Neural cell (in vitro differentiated cells): Measurements from ENCODE around the gene PDE4D. TPM values are rescaled to one million over a fixed set of nuclear protein-coding genes. Genes with fewer than 3 reads are reported as not detected.

Experiments used
- H2AFZ ChIP-seq: fragments of 200-600, 300-800 bp; sonication (generic), shearing (Covaris generic); 2 replicates; pipeline ENCODE4 v1.6.0; 2014; ENCODE audit warnings: low read depth, mild to moderate bottlenecking, antibody characterized with exemption, low read length, moderate library complexity
- H3F3A ChIP-seq: fragments of 200-600 bp; shearing (Covaris generic); 2 replicates; pipeline ENCODE4 v1.6.1; 2016; ENCODE audit warnings: mild to moderate bottlenecking, moderate library complexity, mixed read lengths, antibody characterized with exemption, low read length; ENCODE audit not compliant: insufficient read depth, poor library complexity, severe bottlenecking
- H3K27ac ChIP-seq: fragments of 200-600, 300-800 bp; sonication (generic), shearing (Covaris generic); 2 replicates; pipeline ENCODE4 v1.5.1; 2014; ENCODE audit warnings: mild to moderate bottlenecking, low read length, moderate library complexity
- H3K27me3 ChIP-seq: fragments of 300-800, 200-600 bp; sonication (generic), shearing (Covaris generic); 2 replicates; pipeline ENCODE4 v1.6.0; 2014; ENCODE audit warnings: mild to moderate bottlenecking, low read depth, low read length, moderate library complexity; ENCODE audit not compliant: insufficient read depth
- H3K36me3 ChIP-seq: fragments of 300-800, 200-600 bp; sonication (generic), shearing (Covaris generic); 2 replicates; pipeline ENCODE4 v1.5.1; 2014; ENCODE audit warnings: mild to moderate bottlenecking, antibody characterized with exemption, low read length, moderate library complexity; ENCODE audit not compliant: insufficient read depth
- H3K4me2 ChIP-seq: fragments of 300-800, 200-600 bp; sonication (generic), shearing (Covaris generic); 2 replicates; pipeline ENCODE4 v1.6.0; 2014; ENCODE audit warnings: mild to moderate bottlenecking, low read length
- H3K4me3 ChIP-seq: fragments of 300-800, 200-600 bp; sonication (generic), shearing (Covaris generic); 2 replicates; pipeline ENCODE4 v1.5.1; 2014; ENCODE audit warnings: mild to moderate bottlenecking, low read length, moderate library complexity
- H3K79me2 ChIP-seq: fragments of 200-600 bp; shearing (Covaris generic); replicated peaks from 2 replicates; pipeline ENCODE4 v1.6.0; 2014; ENCODE audit warnings: mild to moderate bottlenecking, low read length, moderate library complexity; ENCODE audit not compliant: insufficient read depth
- H3K9ac ChIP-seq: fragments of 300-800, 200-600 bp; sonication (generic), shearing (Covaris generic); 2 replicates; pipeline ENCODE4 v1.6.1; 2016; ENCODE audit warnings: mild to moderate bottlenecking, low read length, mixed read lengths
- H3K9me2 ChIP-seq: fragments of 200-600 bp; shearing (Covaris generic); 2 replicates; pipeline ENCODE4 v1.6.1; 2016; ENCODE audit warnings: mild to moderate bottlenecking, low read length, mixed read lengths; ENCODE audit not compliant: insufficient read depth
- H3K9me3 ChIP-seq: fragments of 200-600, 300-800 bp; sonication (generic), shearing (Covaris generic); 2 replicates; pipeline ENCODE4 v1.6.1; 2016; ENCODE audit warnings: mild to moderate bottlenecking, mixed run types, low read length, moderate library complexity, mixed read lengths
- H4K20me1 ChIP-seq: fragments of 200-600 bp; shearing (Covaris generic); 2 replicates; pipeline ENCODE4 v1.6.1; 2016; ENCODE audit warnings: mild to moderate bottlenecking, mixed run types; ENCODE audit not compliant: insufficient read depth
- EP300 ChIP-seq: fragments of 450-650 bp; conservative IDR thresholded peaks from 2 replicates; pipeline ENCODE4 v1.6.1; 2014; ENCODE audit warnings: antibody characterized with exemption, mild to moderate bottlenecking, moderate library complexity; ENCODE audit not compliant: poor library complexity, severe bottlenecking
- EZH2 ChIP-seq: fragments of 200-600, 300-800 bp; shearing (Covaris generic), sonication (generic); IDR thresholded peaks from 2 replicates; pipeline ENCODE4 v1.6.1; 2014; ENCODE audit warnings: antibody characterized with exemption, low read length, borderline replicate concordance, mild to moderate bottlenecking; ENCODE audit not compliant: insufficient read depth, poor library complexity, severe bottlenecking
- MXI1 ChIP-seq: fragments of 450-650 bp; conservative IDR thresholded peaks from 2 replicates; pipeline ENCODE4 v1.6.1; 2014; ENCODE audit warnings: antibody characterized with exemption, mild to moderate bottlenecking; ENCODE audit not compliant: poor library complexity, severe bottlenecking
- POLR2AphosphoS5 ChIP-seq: IDR thresholded peaks from 2 replicates; pipeline ENCODE4 v1.6.1; 2012
- RAD21 ChIP-seq: fragments of 450-650 bp; conservative IDR thresholded peaks from 2 replicates; pipeline ENCODE4 v1.6.1; 2014; ENCODE audit warnings: antibody characterized with exemption, mild to moderate bottlenecking, moderate library complexity
- REST ChIP-seq: IDR thresholded peaks from 2 replicates; pipeline ENCODE4 v1.6.1; 2012; ENCODE audit warnings: borderline replicate concordance
- SMC3 ChIP-seq: fragments of 450-650 bp; conservative IDR thresholded peaks from 2 replicates; pipeline ENCODE4 v1.6.1; 2014; ENCODE audit warnings: antibody characterized with exemption, mild to moderate bottlenecking, moderate library complexity; ENCODE audit not compliant: poor library complexity
- TAF1 ChIP-seq: IDR thresholded peaks from 2 replicates; pipeline ENCODE4 v1.6.1; 2012; ENCODE audit warnings: low read depth
- polyA plus RNA-seq: library from polyadenylated mRNA; depleted of rRNA; stranded (reverse); fragments of >200 nt; gene quantifications from 2 replicates; pipeline ENCODE4 v1.2.3, GENCODE V29; 2014
- TF ChIP-seq, protein P1 (sequence below): fragments of 450-650 bp; IDR thresholded peaks from 2 replicates; pipeline ENCODE4 v1.5.1; 2014; ENCODE audit warnings: antibody characterized with exemption, mild to moderate bottlenecking, moderate library complexity; ENCODE audit not compliant: poor library complexity, severe bottlenecking

The PDE4D gene
- polyA plus RNA-seq, 1 donor from 2014 or later: 42.8 TPM

DNA sequence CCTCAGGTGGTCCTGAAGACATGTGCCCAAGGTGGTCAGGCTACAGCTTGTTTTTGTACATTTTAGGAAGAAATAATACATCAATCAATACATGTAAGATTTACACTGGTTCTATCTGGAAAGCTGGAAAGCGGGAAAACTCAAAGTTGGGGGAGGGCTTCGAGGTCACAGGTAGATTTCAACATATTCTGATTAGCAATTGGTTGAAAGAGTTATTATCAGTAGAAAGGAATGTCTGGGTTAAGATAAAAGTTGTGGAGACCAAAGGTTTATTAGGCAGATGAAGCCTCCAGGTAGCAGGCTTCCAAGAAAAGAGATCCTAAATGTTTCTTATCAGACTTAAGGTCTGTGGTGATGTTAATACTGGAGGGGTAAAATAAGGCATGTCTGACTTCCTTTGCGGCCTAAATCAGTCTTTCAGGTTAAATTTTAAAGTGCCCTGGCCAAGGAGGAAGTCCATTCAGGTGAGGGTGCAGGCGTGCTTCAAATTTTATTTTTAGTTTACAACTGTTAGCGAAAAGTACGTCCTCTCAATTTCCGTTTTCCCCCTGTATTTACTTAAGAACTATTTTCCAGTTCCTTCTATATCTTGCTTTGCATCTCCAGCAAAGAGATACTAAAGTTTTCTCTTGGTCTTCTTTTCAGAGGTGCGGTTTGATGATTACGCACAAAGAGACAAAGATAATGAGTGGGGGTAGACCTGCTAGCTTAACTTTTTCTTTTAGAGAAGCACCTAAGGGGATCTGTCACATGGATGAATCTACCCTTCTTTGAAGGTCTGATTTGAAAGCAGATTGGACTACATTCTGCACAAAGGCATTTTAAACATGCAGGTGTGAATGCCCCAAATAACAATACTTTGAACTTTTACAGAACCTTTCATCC, 732.1 kb downstream of the PDE4D start:
- Histone ChIP-seq H3F3A (no peaks in the 10 kb centered on the region), H3K9ac (no peak overlapping the region), H4K20me1 (no peaks in the 10 kb centered on the region), H3K27ac (no peak overlapping the region), H3K4me2 (no peak overlapping the region), H3K9me3 (no peaks in the 10 kb centered on the region), H3K4me3 (no peak overlapping the region), H3K9me2 (no peaks in the 10 kb centered on the region), H2AFZ (no peak overlapping the region), H3K27me3 (no peaks in the 10 kb centered on the region), H3K36me3 (no peaks in the 10 kb centered on the region), H3K79me2 (no peaks in the 10 kb centered on the region)
- TF ChIP-seq TAF1: no peak

- H3K27me3 ChIP-seq: no peaks in the 10 kb centered on the region
- no peaks in the 10 kb centered on the region for H3K9me3 ChIP-seq
- no peak overlapping the region for H3K4me2 ChIP-seq
- no peak overlapping the region for H3K4me3 ChIP-seq
- H3F3A ChIP-seq: no peaks in the 10 kb centered on the region
- no peak overlapping the region for H3K9ac ChIP-seq
- no peak overlapping the region for H2AFZ ChIP-seq
- H3K9me2 ChIP-seq: no peaks in the 10 kb centered on the region
- H3K79me2 ChIP-seq: no peaks in the 10 kb centered on the region
- no peaks in the 10 kb centered on the region for H3K36me3 ChIP-seq
- no peaks in the 10 kb centered on the region for H4K20me1 ChIP-seq
- no peak overlapping the region for H3K27ac ChIP-seq
- TF ChIP-seq REST: no peak
- TF ChIP-seq, protein P1, sequence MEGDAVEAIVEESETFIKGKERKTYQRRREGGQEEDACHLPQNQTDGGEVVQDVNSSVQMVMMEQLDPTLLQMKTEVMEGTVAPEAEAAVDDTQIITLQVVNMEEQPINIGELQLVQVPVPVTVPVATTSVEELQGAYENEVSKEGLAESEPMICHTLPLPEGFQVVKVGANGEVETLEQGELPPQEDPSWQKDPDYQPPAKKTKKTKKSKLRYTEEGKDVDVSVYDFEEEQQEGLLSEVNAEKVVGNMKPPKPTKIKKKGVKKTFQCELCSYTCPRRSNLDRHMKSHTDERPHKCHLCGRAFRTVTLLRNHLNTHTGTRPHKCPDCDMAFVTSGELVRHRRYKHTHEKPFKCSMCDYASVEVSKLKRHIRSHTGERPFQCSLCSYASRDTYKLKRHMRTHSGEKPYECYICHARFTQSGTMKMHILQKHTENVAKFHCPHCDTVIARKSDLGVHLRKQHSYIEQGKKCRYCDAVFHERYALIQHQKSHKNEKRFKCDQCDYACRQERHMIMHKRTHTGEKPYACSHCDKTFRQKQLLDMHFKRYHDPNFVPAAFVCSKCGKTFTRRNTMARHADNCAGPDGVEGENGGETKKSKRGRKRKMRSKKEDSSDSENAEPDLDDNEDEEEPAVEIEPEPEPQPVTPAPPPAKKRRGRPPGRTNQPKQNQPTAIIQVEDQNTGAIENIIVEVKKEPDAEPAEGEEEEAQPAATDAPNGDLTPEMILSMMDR: no peak
- TF ChIP-seq MXI1: no peak
- no peak for TF ChIP-seq RAD21
- no peak for TF ChIP-seq TAF1
- no peak for TF ChIP-seq EP300
- TF ChIP-seq SMC3: no peak
- TF ChIP-seq EZH2: no peak
- TF ChIP-seq POLR2AphosphoS5: no peak
Measured at GRCh38 chr5:59158637-59159391, 734.7 kb downstream of the PDE4D start.
